ENCODE results near the gene CCDC154.
"Not testable (repeated sequence)": the region's sequence is repeated elsewhere in the genome, so short reads cannot be mapped to it uniquely, and the experiment has no call there.

Gene CCDC154

DNA sequence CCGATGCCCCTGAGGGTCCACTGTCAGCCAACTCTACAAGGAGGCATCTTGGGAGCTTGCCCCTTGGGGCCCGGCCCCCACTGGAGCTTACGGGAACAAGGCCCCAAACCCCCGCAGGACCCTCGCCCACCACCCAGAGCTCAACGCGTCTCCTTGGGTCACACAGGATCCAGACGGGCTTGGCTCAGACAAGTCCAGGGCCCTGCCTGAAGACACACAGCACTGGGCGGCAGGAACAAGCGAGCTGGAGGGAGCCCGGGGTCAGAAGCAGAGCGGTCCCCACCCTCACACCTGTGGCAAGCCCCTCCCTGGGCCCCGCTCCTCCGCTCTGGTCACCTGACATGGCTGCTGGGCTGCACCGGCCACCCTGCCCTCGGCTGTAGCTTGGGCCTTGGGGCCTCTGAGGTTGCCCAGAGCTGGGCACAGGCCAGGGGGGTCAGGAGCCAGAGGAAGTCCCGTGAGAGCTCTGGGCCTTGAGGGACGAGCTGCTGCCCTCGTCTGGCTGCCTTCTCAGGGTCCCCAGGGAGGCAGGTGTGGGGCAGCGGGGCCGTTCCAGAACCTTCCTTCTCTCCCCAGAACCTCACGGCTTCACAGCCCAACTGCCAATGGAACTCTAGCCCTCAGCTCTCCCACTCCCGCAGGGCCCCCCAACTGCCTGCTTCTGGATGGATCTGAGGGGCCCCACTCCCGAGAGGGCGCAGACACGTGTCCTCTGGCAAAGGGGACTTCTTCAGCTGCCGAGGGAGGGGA is at the start of gene CCDC154:
Gene CCDC154 (minus strand): TSS at position 577 of the 750 bp plus-strand sequence. CDS start 234 bp downstream, at position 343.
- no peak for DNase-seq

DNA sequence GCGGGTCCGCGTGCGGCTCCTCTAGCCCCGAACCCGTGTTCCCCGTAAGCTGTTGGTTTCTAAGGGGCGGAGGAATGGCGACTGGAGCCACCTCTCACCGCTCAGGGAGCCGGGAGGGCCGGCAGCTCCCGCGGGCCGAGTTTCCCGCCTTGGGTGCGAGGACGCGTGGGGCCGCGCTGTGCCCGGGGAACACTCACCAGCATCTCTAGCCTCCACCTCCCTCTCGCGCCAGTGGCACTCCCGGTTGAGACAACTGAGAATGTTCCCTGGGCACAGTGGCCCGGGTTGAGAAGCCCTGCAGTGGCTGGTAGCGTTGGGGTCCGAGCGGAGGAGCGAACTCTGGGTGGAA is 49.4 kb upstream of the CCDC154 start:
- DNase-seq = no peak

- peak; percentile 39 for DNase-seq
Observed at GRCh38 chr16:1492923-1493745, 48.8 kb upstream of the CCDC154 start, which contains the start of gene TELO2. TSS of gene TELO2 (plus strand) at chr16:1493360. CDS start at chr16:1494282, 922 bp downstream.

- DNase-seq = no peak
Observed at GRCh38 chr16:1492082-1492922, 47.9 kb upstream of the CCDC154 start.

DNA sequence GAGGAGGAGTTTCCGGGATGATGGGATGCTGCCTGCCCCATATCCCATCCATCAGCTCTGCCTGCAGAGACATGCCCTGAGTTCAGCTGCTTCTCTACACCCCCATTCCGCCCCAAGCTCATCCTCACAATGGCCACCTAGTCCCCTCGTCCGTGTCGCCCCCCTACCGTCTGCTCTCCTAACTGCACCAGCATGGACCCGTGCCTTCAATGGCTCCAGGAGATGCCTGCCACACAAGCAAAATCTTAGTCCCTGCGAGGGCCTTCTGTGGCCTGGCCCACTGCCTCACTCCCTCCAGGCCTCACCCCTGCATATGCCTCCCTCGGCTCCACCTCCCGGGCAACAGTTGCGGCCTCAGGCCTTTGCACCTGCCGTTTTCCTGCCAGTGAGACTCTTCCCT is 47.0 kb upstream of the CCDC154 start:
- DNase-seq = no peak

DNA sequence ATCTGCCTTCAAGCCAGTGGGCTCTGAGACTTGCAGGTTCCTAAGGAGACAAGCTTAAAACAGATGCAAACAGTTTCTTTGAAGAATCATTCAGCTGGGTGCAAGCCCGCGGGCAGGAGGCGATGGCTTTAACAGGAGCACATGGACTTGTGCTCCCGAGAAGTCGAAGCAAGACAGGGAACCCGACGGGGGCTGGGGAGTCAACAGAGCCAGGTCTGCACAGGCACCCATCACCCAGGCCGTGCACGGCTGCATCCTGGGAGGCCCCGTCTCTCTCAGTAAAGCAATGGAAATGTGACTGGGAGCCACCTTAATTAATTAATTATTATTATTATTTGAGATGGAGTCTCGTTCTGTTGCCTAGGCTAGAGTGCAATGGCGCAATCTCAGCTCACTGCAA is 44.7 kb upstream of the CCDC154 start:
- DNase-seq = no peak

GRCh38 chr16:1488619-1489018 is 44.3 kb upstream of the CCDC154 start, which contains the start of gene PTX4:
TSS of gene PTX4 (minus strand) at chr16:1488944. CDS start at chr16:1488909, 35 bp downstream.
- DNase-seq = no peak

- no peak for DNase-seq
Observed at GRCh38 chr16:1488054-1488601, 43.8 kb upstream of the CCDC154 start.

DNA sequence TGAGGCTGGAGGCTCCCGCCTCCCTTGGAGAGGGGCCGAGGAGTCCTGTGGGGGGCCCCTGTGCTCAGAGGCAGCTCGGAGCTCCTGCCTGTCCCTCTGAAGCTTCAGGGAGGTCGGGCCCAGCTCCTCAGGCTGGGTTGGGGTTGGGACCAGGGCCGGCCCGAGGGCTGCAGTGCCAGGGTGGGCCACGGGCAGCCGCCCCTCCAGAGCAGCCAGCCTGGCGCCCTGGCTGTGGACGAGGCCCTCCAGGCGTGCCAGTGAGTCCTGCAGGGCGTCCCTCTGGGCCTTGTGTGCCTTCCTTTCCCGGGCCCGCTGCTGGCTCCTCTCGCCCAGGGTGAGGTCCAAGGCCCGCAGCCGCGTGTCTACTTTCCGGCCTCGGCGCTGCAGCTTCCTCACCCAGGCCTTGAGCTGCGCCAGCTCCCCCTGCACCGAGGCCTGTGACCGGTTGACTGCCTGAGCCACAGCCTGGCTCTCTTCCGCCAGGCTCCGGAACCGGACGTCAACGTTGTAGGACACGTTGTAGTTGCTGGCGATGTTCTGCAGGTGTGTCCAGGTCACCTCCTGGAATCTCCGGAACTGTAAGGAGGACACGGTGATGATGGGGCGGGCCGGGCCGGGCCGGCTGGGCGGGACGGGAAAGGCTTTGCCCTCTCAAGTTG is 43.2 kb upstream of the CCDC154 start:
- no peak for DNase-seq

- no peak for DNase-seq
Observed at GRCh38 chr16:1486551-1487390, 42.4 kb upstream of the CCDC154 start.

GRCh38 chr16:1485847-1486496 is 41.6 kb upstream of the CCDC154 start:
- DNase-seq = no peak

DNA sequence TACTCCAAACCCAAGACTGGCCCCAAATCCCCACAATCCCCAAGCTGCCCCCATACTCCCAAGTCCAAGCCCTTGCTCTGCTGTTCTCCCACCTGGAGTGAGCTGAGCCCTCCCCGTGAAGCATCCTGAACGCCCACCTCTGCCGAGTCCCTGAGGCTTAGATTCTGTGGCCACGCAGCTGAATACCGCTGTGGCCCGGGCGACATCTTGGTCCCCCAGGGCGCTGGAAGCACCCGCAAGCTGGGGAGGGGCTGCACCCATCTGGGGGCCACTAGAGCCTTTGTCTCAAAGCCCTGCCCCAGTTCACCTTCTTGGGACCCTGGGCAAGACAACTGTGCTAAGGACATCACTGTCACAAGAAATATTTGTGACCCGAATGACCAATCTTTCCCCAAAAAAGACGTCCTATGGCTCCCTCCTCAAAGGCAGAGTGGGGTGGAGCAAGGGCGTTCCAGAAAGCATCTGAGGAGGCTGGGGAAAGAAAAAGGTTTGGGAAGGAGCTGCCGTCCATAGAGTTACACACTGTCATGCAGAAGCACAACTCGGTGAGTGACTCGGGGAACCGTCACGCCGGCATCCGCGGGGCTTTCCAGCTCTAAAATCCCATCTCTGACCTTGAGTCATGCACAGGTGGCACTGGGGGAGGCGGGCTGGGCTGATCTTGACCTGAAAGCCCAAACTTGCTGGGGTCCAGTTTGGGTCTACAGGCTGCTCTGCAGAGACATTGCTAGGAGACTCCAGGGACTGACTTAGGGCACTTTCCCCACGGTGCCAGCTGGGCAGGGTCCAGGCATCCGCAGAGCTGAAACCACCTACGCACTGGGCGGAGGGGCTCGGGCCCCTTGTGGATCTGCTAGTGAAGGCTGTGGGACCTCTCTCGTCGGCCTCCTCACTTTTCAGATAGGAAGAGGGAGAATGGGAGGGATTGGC is 37.8 kb upstream of the CCDC154 start:
- no peak for DNase-seq

- DNase-seq = not testable (repeated sequence)
Observed at GRCh38 chr16:1478937-1479336, 34.6 kb upstream of the CCDC154 start.

GRCh38 chr16:1477033-1477432 is 32.7 kb upstream of the CCDC154 start:
- DNase-seq = no peak

GRCh38 chr16:1475552-1476114 is 31.3 kb upstream of the CCDC154 start:
- no peak for DNase-seq

GRCh38 chr16:1474796-1475551 is 30.6 kb upstream of the CCDC154 start, which contains the start of gene CLCN7:
TSS of gene CLCN7 (minus strand) at chr16:1475028. CDS start at chr16:1474974, 54 bp downstream.
- DNase-seq = peak; percentile 40

GRCh38 chr16:1474082-1474795 is 29.9 kb upstream of the CCDC154 start:
- no peak for DNase-seq

GRCh38 chr16:1472974-1473373 is 28.6 kb upstream of the CCDC154 start:
- DNase-seq = no peak
